HepG2 (cell line): ENCODE results near the gene ACBD7. TPM values are rescaled to one million over a fixed set of nuclear protein-coding genes. Genes with fewer than 3 reads are reported as not detected.

Source experiments
- AKAP8 ChIP-seq: sonication (generic); formaldehyde crosslinking; IDR thresholded peaks from 2 replicates; pipeline ENCODE4 v1.5.1; 2020; ENCODE audit warnings: mild to moderate bottlenecking, missing genetic modification reagents
- CC2D1A ChIP-seq: sonication (generic); formaldehyde crosslinking; IDR thresholded peaks from 2 replicates; pipeline ENCODE4 v1.8.1; 2023; ENCODE audit warnings: mild to moderate bottlenecking, missing genetic modification reagents
- EZH2 ChIP-seq: conservative IDR thresholded peaks from 2 replicates; pipeline ENCODE4 v1.6.1; 2012; ENCODE audit warnings: mild to moderate bottlenecking, low read depth, low read length, moderate library complexity
- HNRNPL ChIP-seq: fragments of 200-400 bp; formaldehyde crosslinking; IDR thresholded peaks from 2 replicates; pipeline ENCODE4 v1.6.1; 2017; ENCODE audit warnings: mild to moderate bottlenecking, low read depth, low read length
- JUNB ChIP-seq: sonication (generic); formaldehyde crosslinking; IDR thresholded peaks from 2 replicates; pipeline ENCODE4 v1.8.0; 2022; ENCODE audit warnings: missing genetic modification reagents, mild to moderate bottlenecking, borderline replicate concordance
- KDM3A ChIP-seq: IDR thresholded peaks from 2 replicates; pipeline ENCODE4 v1.6.1; 2018; ENCODE audit warnings: low read depth, missing compliant biosample characterization
- KDM4B ChIP-seq: sonication (generic); formaldehyde crosslinking; IDR thresholded peaks from 2 replicates; pipeline ENCODE4 v1.4.0; 2020; ENCODE audit warnings: missing genetic modification reagents
- MED8 ChIP-seq: sonication (generic); formaldehyde crosslinking; IDR thresholded peaks from 2 replicates; pipeline ENCODE4 v1.8.1; 2023; ENCODE audit warnings: mild to moderate bottlenecking, missing genetic modification reagents; ENCODE audit not compliant: insufficient replicate concordance
- MEF2D ChIP-seq: sonication (generic); formaldehyde crosslinking; IDR thresholded peaks from 2 replicates; pipeline ENCODE4 v1.5.1; 2020; ENCODE audit warnings: mild to moderate bottlenecking, missing genetic modification reagents
- MXI1 ChIP-seq: IDR thresholded peaks from 3 replicates; pipeline ENCODE4 v1.6.1; 2012; ENCODE audit warnings: low read depth, low read length, inconsistent platforms, borderline replicate concordance
- POLR2AphosphoS2 ChIP-seq: IDR thresholded peaks from 2 replicates; pipeline ENCODE4 v1.6.1; 2011; ENCODE audit warnings: low read depth, low read length, improper control_type of control experiment
- POLR2G ChIP-seq: fragments of 200-400 bp; formaldehyde crosslinking; IDR thresholded peaks from 2 replicates; pipeline ENCODE4 v1.6.1; 2018; ENCODE audit warnings: mild to moderate bottlenecking, low read depth, low read length, moderate library complexity
- RNF2 ChIP-seq: fragments of 450-650 bp; conservative IDR thresholded peaks from 2 replicates; pipeline ENCODE4 v1.6.1; 2016; ENCODE audit warnings: low read depth
- SAP130 ChIP-seq: IDR thresholded peaks from 2 replicates; pipeline ENCODE4 v1.6.1; 2016; ENCODE audit warnings: low read depth
- SNAPC2 ChIP-seq: sonication (generic); formaldehyde crosslinking; IDR thresholded peaks from 2 replicates; pipeline ENCODE4 v1.8.1; 2022; ENCODE audit warnings: mild to moderate bottlenecking, missing genetic modification reagents
- SP4 ChIP-seq: sonication (generic); formaldehyde crosslinking; IDR thresholded peaks from 2 replicates; pipeline ENCODE4 v1.8.1; 2023; ENCODE audit warnings: mild to moderate bottlenecking, missing genetic modification reagents
- ZBTB20 ChIP-seq: sonication (generic); formaldehyde crosslinking; IDR thresholded peaks from 2 replicates; pipeline ENCODE4 v1.8.1; 2023; ENCODE audit warnings: missing genetic modification reagents, low read depth, mild to moderate bottlenecking, borderline replicate concordance
- ZFP36L1 ChIP-seq: sonication (generic); formaldehyde crosslinking; IDR thresholded peaks from 2 replicates; pipeline ENCODE4 v1.8.0; 2022; ENCODE audit warnings: mild to moderate bottlenecking, missing genetic modification reagents, moderate library complexity
- ZNF670 ChIP-seq: sonication (generic); formaldehyde crosslinking; IDR thresholded peaks from 2 replicates; pipeline ENCODE4 v1.8.0; 2022; ENCODE audit warnings: mild to moderate bottlenecking, missing genetic modification reagents, borderline replicate concordance
- ZNF878 ChIP-seq: sonication (generic); formaldehyde crosslinking; IDR thresholded peaks from 2 replicates; pipeline ENCODE4 v1.8.1; 2023; ENCODE audit warnings: mild to moderate bottlenecking, missing genetic modification reagents, moderate library complexity
- polyA plus RNA-seq, 8 experiments: library from polyadenylated mRNA; depleted of rRNA in 3 of 8; stranded (reverse) in 7 of 8; unstranded in 1 of 8; fragments of >200 nt; fragmentation: Illumina TruSeq in 4 of 8; extraction: Trizol in 4 of 8; gene quantifications; 2 replicates each; pipeline versions ENCODE4 v1.2.1 to v1.2.3, GENCODE V29; 2011 to 2016; ENCODE audit warnings: low read depth in 4 of 8, missing spikeins in 1 of 8, mixed read lengths in 1 of 8; ENCODE audit not compliant: insufficient read depth in 1 of 8
- total RNA-seq, 5 experiments: library from RNA; depleted of rRNA; stranded (reverse); fragments of >200 nt; fragmentation: Illumina TruSeq; extraction: Trizol; gene quantifications; 2 replicates each; pipeline ENCODE4 v1.2.3, GENCODE V29; 2016; ENCODE audit warnings: low read depth in 1 of 5
- TF ChIP-seq, protein P1 (sequence below): sonication (generic); IDR thresholded peaks from 2 replicates; pipeline ENCODE4 v1.6.1; 2016; ENCODE audit warnings: low read depth, borderline replicate concordance
- TF ChIP-seq, protein P2 (sequence below): sonication (generic); formaldehyde crosslinking; IDR thresholded peaks from 2 replicates; pipeline ENCODE4 v1.8.0; 2022; ENCODE audit warnings: missing genetic modification reagents, mild to moderate bottlenecking, moderate library complexity, borderline replicate concordance
- TF ChIP-seq, protein P3 (sequence below): sonication (generic); formaldehyde crosslinking; IDR thresholded peaks from 2 replicates; pipeline ENCODE4 v1.5.0; 2020; ENCODE audit warnings: missing genetic modification reagents

Gene ACBD7
- total and polyA plus RNA-seq, 2 of the 13 experiments (the other 11 are each of a cell fraction or from before 2014, with no cell fraction given) = 1.4 to 2.6 TPM

DNA sequence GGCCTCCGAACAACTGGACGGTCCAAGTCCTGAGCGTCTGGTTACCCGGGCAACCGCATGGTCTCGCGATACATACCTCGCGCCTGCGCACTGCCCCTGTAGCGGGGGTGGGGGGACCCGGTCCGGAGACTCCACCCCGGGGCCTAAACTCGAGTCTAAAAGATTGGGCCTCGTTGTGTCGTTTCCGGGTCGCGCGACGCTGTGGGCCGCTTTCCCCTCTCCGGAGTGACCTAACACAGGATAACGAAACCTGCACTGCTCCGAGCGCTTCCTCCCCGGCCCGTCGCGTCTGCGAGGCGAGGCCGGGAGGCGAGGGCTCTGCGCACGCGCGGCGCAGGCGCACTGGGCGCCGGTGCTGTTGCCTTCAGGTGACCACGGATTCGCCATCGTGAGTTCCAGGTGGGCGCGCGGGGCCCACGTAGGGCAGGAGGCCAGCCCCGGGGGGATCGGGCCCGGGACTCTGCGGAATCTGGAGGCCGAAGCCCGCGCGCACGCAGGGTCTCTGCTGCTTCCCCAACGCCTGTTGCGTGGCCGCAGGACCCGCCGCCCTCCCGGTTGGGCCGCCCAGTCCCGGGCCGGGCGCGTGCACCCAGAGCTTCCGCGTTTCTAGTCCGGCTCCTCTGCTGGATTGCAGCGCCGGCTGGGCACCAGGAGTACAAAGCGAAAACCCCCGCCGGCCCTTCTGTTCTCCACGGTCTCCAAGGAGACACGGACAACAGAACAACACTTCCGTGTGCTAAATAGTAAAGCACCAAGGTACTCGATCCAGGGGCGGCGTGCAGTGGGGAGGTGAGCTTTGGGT is 8.6 kb upstream of the ACBD7 start, which contains the start of gene RPP38 (continued):
- TF ChIP-seq JUNB (CRISPR knock-in tag) (no peak), KDM3A (CRISPR knock-in tag) (no peak), RNF2 (peak; percentile 87; the same call in 1 of the 2 replicates), MXI1 (peak; percentile 89; the same call in 2 of the 3 replicates), MEF2D (CRISPR knock-in tag) (peak; percentile 48; the same call in 1 of the 2 replicates), POLR2AphosphoS2 (no peak), CC2D1A (peak; percentile 19; the same call in 1 of the 2 replicates), ZNF878 (CRISPR knock-in tag) (no peak), POLR2G (peak; percentile 92), AKAP8 (CRISPR knock-in tag) (no peak), SNAPC2 (peak; percentile 95), ZBTB20 (CRISPR knock-in tag) (no peak), SAP130 (CRISPR knock-in tag) (peak; percentile 74), EZH2 (no peak), SP4 (peak; percentile 87), MED8 (CRISPR knock-in tag) (peak; percentile 66), ZFP36L1 (CRISPR knock-in tag) (no peak), KDM4B (CRISPR knock-in tag) (no peak), HNRNPL (no peak), ZNF670 (no peak)
- TF ChIP-seq, protein P1, sequence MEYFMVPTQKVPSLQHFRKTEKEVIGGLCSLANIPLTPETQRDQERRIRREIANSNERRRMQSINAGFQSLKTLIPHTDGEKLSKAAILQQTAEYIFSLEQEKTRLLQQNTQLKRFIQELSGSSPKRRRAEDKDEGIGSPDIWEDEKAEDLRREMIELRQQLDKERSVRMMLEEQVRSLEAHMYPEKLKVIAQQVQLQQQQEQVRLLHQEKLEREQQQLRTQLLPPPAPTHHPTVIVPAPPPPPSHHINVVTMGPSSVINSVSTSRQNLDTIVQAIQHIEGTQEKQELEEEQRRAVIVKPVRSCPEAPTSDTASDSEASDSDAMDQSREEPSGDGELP = peak; percentile 52; the same call in 1 of the 2 replicates
- TF ChIP-seq, protein P2, sequence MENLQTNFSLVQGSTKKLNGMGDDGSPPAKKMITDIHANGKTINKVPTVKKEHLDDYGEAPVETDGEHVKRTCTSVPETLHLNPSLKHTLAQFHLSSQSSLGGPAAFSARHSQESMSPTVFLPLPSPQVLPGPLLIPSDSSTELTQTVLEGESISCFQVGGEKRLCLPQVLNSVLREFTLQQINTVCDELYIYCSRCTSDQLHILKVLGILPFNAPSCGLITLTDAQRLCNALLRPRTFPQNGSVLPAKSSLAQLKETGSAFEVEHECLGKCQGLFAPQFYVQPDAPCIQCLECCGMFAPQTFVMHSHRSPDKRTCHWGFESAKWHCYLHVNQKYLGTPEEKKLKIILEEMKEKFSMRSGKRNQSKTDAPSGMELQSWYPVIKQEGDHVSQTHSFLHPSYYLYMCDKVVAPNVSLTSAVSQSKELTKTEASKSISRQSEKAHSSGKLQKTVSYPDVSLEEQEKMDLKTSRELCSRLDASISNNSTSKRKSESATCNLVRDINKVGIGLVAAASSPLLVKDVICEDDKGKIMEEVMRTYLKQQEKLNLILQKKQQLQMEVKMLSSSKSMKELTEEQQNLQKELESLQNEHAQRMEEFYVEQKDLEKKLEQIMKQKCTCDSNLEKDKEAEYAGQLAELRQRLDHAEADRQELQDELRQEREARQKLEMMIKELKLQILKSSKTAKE (CRISPR knock-in tag) = 0 out of 2 replicates have a peak, but pooled peaks have one; percentile 20
- TF ChIP-seq, protein P3, sequence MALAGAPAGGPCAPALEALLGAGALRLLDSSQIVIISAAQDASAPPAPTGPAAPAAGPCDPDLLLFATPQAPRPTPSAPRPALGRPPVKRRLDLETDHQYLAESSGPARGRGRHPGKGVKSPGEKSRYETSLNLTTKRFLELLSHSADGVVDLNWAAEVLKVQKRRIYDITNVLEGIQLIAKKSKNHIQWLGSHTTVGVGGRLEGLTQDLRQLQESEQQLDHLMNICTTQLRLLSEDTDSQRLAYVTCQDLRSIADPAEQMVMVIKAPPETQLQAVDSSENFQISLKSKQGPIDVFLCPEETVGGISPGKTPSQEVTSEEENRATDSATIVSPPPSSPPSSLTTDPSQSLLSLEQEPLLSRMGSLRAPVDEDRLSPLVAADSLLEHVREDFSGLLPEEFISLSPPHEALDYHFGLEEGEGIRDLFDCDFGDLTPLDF (CRISPR knock-in tag) = no peak; the same call in 1 of the 2 replicates
